H1 (cell line): ENCODE data around the gene PDZK1IP1. TPM values are rescaled to one million over a fixed set of nuclear protein-coding genes. Genes with fewer than 3 reads are reported as not detected.

Source experiments
- polyA plus RNA-seq, 7 experiments: library from polyadenylated mRNA; depleted of rRNA in 3 of 7; stranded (reverse) in 5 of 7; unstranded in 2 of 7; fragments of >200 nt in 5 of 7; fragments of 200-250 nt in 2 of 7; gene quantifications; 1 replicate in 5 of 7; 2 replicates in 1 of 7; 4 replicates in 1 of 7; pipeline versions ENCODE4 v1.2.1 to v1.2.3, GENCODE V29; 2011 to 2013; ENCODE audit warnings: missing spikeins in 2 of 7, mixed read lengths in 2 of 7
- total RNA-seq: library from RNA; stranded (reverse); fragmentation: NEBNext Ultra II Directional; extraction: Animal tissue kit (Norgen Biotek cat#: 25700); gene quantifications from 2 replicates; pipeline ENCODE4 v1.2.1, GENCODE V29; 2021
- TF ChIP-seq, protein P1 (sequence below): fragments of 300-600 bp; sonication (generic); IDR thresholded peaks from 2 replicates; pipeline ENCODE4 v1.7.1; 2012; ENCODE audit warnings: low read length, moderate library complexity, mild to moderate bottlenecking, inconsistent platforms; ENCODE audit not compliant: insufficient replicate concordance
- TF ChIP-seq, protein P2 (sequence below), 3 experiments: IDR thresholded peaks; 1 replicate in 2 of 3; 2 replicates in 1 of 3; pipeline versions ENCODE4 v1.5.1 to v1.6.1; 2011; ENCODE audit warnings: low read length in 3 of 3, mild to moderate bottlenecking in 3 of 3, inconsistent platforms in 2 of 3, low read depth in 1 of 3, moderate library complexity in 1 of 3; ENCODE audit not compliant: insufficient read depth in 1 of 3; ENCODE audit errors: control extremely low read depth in 1 of 3

PDZK1IP1 gene
- total and polyA plus RNA-seq, 2 of the 8 experiments (the other 6 are each of a cell fraction or from before 2014, with no cell fraction given): 0.17 TPM; not detected in 1

DNA sequence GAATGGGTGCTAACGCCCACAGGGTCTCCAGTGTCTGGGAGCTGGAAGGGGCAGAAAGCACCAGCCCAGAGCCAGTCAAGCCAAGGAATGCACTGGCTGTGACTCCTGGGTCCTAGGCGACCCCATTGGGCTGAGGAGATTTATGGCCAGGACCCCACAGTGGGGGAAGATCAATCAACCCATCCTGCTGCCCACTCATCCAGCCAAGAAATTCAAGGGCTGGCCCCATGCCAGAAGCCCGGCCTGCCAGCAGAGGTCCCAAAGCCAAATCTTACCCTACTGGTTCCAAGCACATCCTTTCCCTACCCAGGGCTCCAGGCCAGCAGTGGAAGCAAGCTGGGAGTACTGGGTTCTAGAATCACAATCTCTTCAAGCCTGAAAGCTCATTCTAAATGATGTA, 6.8 kb upstream of the PDZK1IP1 start (continued):
- TF ChIP-seq, protein P1, sequence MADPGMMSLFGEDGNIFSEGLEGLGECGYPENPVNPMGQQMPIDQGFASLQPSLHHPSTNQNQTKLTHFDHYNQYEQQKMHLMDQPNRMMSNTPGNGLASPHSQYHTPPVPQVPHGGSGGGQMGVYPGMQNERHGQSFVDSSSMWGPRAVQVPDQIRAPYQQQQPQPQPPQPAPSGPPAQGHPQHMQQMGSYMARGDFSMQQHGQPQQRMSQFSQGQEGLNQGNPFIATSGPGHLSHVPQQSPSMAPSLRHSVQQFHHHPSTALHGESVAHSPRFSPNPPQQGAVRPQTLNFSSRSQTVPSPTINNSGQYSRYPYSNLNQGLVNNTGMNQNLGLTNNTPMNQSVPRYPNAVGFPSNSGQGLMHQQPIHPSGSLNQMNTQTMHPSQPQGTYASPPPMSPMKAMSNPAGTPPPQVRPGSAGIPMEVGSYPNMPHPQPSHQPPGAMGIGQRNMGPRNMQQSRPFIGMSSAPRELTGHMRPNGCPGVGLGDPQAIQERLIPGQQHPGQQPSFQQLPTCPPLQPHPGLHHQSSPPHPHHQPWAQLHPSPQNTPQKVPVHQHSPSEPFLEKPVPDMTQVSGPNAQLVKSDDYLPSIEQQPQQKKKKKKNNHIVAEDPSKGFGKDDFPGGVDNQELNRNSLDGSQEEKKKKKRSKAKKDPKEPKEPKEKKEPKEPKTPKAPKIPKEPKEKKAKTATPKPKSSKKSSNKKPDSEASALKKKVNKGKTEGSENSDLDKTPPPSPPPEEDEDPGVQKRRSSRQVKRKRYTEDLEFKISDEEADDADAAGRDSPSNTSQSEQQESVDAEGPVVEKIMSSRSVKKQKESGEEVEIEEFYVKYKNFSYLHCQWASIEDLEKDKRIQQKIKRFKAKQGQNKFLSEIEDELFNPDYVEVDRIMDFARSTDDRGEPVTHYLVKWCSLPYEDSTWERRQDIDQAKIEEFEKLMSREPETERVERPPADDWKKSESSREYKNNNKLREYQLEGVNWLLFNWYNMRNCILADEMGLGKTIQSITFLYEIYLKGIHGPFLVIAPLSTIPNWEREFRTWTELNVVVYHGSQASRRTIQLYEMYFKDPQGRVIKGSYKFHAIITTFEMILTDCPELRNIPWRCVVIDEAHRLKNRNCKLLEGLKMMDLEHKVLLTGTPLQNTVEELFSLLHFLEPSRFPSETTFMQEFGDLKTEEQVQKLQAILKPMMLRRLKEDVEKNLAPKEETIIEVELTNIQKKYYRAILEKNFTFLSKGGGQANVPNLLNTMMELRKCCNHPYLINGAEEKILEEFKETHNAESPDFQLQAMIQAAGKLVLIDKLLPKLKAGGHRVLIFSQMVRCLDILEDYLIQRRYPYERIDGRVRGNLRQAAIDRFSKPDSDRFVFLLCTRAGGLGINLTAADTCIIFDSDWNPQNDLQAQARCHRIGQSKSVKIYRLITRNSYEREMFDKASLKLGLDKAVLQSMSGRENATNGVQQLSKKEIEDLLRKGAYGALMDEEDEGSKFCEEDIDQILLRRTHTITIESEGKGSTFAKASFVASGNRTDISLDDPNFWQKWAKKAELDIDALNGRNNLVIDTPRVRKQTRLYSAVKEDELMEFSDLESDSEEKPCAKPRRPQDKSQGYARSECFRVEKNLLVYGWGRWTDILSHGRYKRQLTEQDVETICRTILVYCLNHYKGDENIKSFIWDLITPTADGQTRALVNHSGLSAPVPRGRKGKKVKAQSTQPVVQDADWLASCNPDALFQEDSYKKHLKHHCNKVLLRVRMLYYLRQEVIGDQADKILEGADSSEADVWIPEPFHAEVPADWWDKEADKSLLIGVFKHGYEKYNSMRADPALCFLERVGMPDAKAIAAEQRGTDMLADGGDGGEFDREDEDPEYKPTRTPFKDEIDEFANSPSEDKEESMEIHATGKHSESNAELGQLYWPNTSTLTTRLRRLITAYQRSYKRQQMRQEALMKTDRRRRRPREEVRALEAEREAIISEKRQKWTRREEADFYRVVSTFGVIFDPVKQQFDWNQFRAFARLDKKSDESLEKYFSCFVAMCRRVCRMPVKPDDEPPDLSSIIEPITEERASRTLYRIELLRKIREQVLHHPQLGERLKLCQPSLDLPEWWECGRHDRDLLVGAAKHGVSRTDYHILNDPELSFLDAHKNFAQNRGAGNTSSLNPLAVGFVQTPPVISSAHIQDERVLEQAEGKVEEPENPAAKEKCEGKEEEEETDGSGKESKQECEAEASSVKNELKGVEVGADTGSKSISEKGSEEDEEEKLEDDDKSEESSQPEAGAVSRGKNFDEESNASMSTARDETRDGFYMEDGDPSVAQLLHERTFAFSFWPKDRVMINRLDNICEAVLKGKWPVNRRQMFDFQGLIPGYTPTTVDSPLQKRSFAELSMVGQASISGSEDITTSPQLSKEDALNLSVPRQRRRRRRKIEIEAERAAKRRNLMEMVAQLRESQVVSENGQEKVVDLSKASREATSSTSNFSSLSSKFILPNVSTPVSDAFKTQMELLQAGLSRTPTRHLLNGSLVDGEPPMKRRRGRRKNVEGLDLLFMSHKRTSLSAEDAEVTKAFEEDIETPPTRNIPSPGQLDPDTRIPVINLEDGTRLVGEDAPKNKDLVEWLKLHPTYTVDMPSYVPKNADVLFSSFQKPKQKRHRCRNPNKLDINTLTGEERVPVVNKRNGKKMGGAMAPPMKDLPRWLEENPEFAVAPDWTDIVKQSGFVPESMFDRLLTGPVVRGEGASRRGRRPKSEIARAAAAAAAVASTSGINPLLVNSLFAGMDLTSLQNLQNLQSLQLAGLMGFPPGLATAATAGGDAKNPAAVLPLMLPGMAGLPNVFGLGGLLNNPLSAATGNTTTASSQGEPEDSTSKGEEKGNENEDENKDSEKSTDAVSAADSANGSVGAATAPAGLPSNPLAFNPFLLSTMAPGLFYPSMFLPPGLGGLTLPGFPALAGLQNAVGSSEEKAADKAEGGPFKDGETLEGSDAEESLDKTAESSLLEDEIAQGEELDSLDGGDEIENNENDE: no peak
- TF ChIP-seq, protein P2, sequence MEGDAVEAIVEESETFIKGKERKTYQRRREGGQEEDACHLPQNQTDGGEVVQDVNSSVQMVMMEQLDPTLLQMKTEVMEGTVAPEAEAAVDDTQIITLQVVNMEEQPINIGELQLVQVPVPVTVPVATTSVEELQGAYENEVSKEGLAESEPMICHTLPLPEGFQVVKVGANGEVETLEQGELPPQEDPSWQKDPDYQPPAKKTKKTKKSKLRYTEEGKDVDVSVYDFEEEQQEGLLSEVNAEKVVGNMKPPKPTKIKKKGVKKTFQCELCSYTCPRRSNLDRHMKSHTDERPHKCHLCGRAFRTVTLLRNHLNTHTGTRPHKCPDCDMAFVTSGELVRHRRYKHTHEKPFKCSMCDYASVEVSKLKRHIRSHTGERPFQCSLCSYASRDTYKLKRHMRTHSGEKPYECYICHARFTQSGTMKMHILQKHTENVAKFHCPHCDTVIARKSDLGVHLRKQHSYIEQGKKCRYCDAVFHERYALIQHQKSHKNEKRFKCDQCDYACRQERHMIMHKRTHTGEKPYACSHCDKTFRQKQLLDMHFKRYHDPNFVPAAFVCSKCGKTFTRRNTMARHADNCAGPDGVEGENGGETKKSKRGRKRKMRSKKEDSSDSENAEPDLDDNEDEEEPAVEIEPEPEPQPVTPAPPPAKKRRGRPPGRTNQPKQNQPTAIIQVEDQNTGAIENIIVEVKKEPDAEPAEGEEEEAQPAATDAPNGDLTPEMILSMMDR (IDR thresholded peaks at IDR 0.05; ENCODE audit: control extremely low read depth in 1 of 3, insufficient read depth in 1 of 3, low read depth in 1 of 3, low read length in 3 of 3): peak; percentile 35 to 53 (median 37)
